ENCODE results near the gene PDGFA. TPM values are rescaled to one million over a fixed set of nuclear protein-coding genes. Genes with fewer than 3 reads are reported as not detected.

PDGFA gene
- total RNA-seq, 3 donors from 2014 or later (not counting 1 experiment from before 2014, with no cell fraction given): 0.86 to 2.0 (median 1.5) TPM

DNA sequence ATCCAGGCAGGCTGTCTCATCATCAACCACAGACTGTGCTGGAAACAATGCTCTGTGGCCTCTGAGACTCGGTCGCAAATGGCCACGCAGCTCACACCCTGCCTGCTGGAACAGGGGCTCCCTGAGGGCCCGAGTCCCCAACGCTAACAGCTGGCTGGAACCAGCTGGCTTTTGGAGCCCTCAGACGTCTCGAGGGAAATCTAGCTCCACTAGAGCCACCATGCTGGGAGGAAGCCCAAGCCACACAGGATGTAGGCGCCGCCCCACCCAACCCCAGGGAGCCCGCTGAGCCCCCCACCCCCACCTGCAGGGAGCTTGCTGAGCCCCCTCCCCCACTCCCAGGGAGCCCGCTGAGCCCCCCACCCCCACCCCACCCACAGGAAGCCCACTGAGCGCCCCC, 21.4 kb upstream of the PDGFA start:
- Mint-ChIP-seq H3K9me3 (peaks cover 0 to 2% of the 10 kb centered on the region in 2 donors), H3K4me3 (no peak overlapping the region), H3K27me3 (ENCODE audit: low read depth in 2 of 2) (no peaks in the 10 kb centered on the region), H3K36me3 (no peaks in the 10 kb centered on the region), H3K27ac (no peak overlapping the region), H3K4me1 (no peaks in the 10 kb centered on the region)
- Histone ChIP-seq H3K27ac (ENCODE audit: low read length) (no peak overlapping the region), H3K27me3 (ENCODE audit: control insufficient read depth, insufficient read depth, low read length) (no peaks in the 10 kb centered on the region), H3K4me1 (ENCODE audit: control insufficient read depth, insufficient read depth, low read length) (no peaks in the 10 kb centered on the region), H3K9me3 (ENCODE audit: control insufficient read depth, insufficient read depth, low read length) (peaks cover 3% of the 10 kb centered on the region), H3K4me3 (ENCODE audit: low read length) (no peak overlapping the region), H3K36me3 (ENCODE audit: control insufficient read depth, insufficient read depth, low read length) (no peaks in the 10 kb centered on the region)
- no peak for ATAC-seq
- TF ChIP-seq, protein P1, sequence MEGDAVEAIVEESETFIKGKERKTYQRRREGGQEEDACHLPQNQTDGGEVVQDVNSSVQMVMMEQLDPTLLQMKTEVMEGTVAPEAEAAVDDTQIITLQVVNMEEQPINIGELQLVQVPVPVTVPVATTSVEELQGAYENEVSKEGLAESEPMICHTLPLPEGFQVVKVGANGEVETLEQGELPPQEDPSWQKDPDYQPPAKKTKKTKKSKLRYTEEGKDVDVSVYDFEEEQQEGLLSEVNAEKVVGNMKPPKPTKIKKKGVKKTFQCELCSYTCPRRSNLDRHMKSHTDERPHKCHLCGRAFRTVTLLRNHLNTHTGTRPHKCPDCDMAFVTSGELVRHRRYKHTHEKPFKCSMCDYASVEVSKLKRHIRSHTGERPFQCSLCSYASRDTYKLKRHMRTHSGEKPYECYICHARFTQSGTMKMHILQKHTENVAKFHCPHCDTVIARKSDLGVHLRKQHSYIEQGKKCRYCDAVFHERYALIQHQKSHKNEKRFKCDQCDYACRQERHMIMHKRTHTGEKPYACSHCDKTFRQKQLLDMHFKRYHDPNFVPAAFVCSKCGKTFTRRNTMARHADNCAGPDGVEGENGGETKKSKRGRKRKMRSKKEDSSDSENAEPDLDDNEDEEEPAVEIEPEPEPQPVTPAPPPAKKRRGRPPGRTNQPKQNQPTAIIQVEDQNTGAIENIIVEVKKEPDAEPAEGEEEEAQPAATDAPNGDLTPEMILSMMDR (IDR thresholded peaks at IDR 0.05): no peak
- 52% methylated on average over 7 of the region's 12 CpGs for WGBS (ENCODE audit: insufficient coverage)
- intact Hi-C loops (cut with micrococcal nuclease): no loop called here
- no peak for DNase-seq

DNA sequence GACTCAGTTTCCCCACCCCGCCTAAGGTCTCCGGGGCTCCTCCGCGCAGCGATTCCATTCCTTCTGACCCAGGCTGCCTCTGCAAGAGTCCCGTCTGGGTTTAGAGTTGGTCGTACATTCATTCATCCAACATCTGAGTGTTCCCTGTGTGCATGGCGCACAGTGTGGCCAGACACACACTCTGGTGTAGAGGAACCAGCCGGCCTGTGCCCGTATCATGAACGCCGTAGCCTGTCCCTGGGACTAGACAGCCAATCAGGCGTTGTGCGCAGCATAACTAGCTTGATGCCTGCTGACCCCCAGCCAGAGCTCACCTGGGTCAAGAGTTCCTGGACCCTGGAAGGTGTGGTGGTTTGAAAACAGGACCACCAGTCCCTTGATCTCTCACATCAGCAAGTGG, 20.9 kb upstream of the PDGFA start:
- Histone ChIP-seq H3K4me1 (ENCODE audit: control insufficient read depth, insufficient read depth, low read length) (no peaks in the 10 kb centered on the region), H3K27me3 (ENCODE audit: control insufficient read depth, insufficient read depth, low read length) (no peaks in the 10 kb centered on the region), H3K9me3 (ENCODE audit: control insufficient read depth, insufficient read depth, low read length) (peaks cover 3% of the 10 kb centered on the region), H3K4me3 (ENCODE audit: low read length) (no peak overlapping the region), H3K27ac (ENCODE audit: low read length) (no peak overlapping the region), H3K36me3 (ENCODE audit: control insufficient read depth, insufficient read depth, low read length) (no peaks in the 10 kb centered on the region)
- no peaks in the 10 kb centered on the region for H3K36me3 Mint-ChIP-seq
- no peak overlapping the region for H3K27ac Mint-ChIP-seq
- no peaks in the 10 kb centered on the region for H3K27me3 Mint-ChIP-seq (ENCODE audit: low read depth in 2 of 2)
- DNase-seq (no peak), ATAC-seq (no peak)
- peaks cover 0 to 2% of the 10 kb centered on the region in 2 donors for H3K9me3 Mint-ChIP-seq
- no peak overlapping the region for H3K4me3 Mint-ChIP-seq
- TF ChIP-seq, protein P1 (IDR thresholded peaks at IDR 0.05): no peak
- H3K4me1 Mint-ChIP-seq: no peaks in the 10 kb centered on the region
- intact Hi-C loops (cut with micrococcal nuclease): no loop called here
- 96% methylated on average over 14 of the region's 14 CpGs for WGBS (ENCODE audit: insufficient coverage)

DNA sequence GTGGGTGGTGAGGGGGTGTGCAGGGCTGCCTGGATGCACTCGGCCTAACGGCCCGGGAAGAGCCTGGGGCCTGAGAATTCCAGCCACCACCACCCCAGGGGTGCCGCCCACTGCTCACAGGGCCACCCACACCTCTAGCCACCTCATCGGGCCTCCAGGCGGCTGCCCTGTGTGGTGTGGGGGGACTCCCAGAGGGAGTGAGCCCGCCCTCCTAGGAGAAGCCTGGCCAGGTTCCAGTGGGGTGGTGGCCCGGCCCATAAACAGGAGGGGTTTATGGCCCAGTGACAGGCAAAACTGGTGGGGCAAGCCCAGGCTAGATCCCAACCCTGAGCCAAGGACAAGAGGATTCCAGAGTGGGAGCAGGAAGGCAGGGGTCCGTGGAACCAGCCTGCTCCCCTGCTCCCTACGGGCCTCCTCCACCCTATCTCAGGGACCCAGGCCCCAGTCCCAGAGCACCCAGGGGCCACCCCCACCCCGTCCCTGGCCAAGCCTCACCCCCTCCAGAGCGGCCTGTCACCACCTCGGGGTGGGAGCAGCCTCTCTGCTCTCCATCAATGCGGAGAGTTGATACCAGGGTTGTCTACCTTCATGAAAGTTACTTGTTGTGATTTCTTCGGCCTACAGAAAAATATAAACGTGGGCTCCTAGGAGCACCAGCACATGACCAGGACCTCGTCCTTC, 20.2 kb upstream of the PDGFA start:
- WGBS (ENCODE audit: insufficient coverage): 90% methylated on average over 13 of the region's 17 CpGs
- H3K27ac ChIP-seq (ENCODE audit: low read length): no peak overlapping the region

More for the DNA sequence above, 20.2 kb upstream of the PDGFA start:
- Histone ChIP-seq H3K4me3 (ENCODE audit: low read length) (no peak overlapping the region), H3K36me3 (ENCODE audit: control insufficient read depth, insufficient read depth, low read length) (no peaks in the 10 kb centered on the region), H3K9me3 (ENCODE audit: control insufficient read depth, insufficient read depth, low read length) (peaks cover 3% of the 10 kb centered on the region), H3K27me3 (ENCODE audit: control insufficient read depth, insufficient read depth, low read length) (no peaks in the 10 kb centered on the region), H3K4me1 (ENCODE audit: control insufficient read depth, insufficient read depth, low read length) (no peaks in the 10 kb centered on the region)
- Mint-ChIP-seq H3K4me3 (no peak overlapping the region), H3K9me3 (no peaks in the 10 kb centered on the region), H3K4me1 (no peaks in the 10 kb centered on the region), H3K27ac (no peak overlapping the region), H3K27me3 (ENCODE audit: low read depth in 2 of 2) (no peaks in the 10 kb centered on the region), H3K36me3 (no peaks in the 10 kb centered on the region)
- ATAC-seq (no peak), DNase-seq (no peak)
- TF ChIP-seq, protein P1 (IDR thresholded peaks at IDR 0.05): no peak
- intact Hi-C loops (cut with micrococcal nuclease): no loop called here
